Measurements from ENCODE around the gene CEP78.
A peak's percentile ranks its signal among the peaks of the same experiment; 100 is the strongest.

Gene CEP78

DNA sequence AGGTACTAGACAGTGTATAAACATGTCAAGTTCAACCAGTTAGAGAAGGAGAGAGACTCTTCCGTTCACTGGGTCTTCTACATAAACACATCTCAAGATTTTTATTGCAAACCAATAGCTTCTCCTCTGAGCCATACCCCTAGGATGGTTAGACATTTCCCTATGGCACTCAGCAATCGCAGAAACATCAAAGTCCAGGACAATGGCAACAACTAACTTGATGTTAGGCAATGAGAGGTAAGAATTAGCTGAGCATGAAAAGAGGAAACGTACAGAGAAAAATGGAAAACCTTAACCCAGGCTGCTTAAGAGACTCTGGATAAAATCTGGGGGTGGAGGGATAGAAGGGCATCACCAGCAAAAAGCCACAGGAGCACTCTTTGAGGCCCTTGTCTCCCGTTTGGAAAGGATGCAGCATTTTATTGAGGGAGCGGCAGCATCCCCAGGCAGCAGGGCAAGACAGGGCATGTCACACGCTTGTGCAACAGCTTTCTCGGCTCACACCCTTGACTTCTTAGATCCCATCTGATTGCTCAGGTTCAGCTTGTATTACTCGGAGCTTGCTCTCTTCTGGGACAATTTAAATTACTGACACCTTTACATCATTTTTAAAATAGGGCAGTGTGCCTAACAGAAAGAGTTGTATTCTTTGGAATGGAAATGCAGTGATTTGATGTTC, 52.5 kb downstream of the CEP78 start:
- DNase-seq, result no peak

GRCh38 chr9:78289474-78289873, 53.6 kb downstream of the CEP78 start:
- DNase-seq, result no peak

GRCh38 chr9:78291240-78291925, 55.5 kb downstream of the CEP78 start:
- no peak for DNase-seq

GRCh38 chr9:78292026-78292425, 56.2 kb downstream of the CEP78 start:
- no peak for DNase-seq

DNA sequence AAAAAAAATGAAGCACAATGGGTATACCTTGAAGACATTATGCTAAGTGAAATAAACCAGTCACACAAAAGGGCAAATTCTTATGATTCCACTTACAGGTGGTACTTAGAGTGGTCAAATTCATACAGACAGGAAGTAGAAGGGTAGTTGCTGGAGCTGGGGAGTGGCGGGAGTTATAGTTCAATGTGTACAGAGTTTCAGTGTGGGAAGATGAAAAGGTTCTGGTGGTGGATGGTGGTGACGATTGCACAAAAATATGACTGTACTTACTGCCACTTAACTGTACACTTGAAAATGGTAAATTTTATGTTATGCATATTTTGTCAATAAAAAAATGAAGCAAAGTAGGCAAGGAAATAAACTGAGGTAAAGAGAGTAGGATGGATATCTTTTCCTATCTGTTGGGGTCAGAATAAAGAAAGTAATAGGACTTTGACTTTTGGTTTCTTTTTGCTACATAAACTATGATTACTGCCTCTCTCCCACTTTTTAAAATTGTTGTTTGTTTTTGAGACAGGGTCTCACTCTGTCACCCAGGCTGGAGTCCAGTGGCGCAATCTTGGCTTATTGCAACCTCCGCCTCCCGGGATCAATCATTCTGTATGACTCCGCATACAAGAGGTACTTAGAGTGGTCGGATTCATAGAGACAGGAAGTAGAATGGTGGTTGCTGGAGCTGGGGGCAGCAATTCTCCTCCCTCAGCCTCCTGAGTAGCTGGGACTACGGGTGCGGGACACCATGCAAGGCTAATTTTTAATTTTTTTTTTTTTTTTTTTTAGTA, 57.0 kb downstream of the CEP78 start:
- DNase-seq, result no peak

- DNase-seq, result no peak
These were observed 58.7 kb downstream of the CEP78 start for GRCh38 chr9:78294290-78295176.

GRCh38 chr9:78295177-78295575, 59.3 kb downstream of the CEP78 start:
- DNase-seq, result no peak

- DNase-seq, result no peak
These were observed 59.9 kb downstream of the CEP78 start for GRCh38 chr9:78295731-78296130.

GRCh38 chr9:78296201-78296892, 60.5 kb downstream of the CEP78 start:
- DNase-seq, result no peak

GRCh38 chr9:78296893-78297671, 61.2 kb downstream of the CEP78 start, which contains the start of gene PSAT1:
Gene PSAT1 (plus strand): TSS chr9:78297125. CDS start chr9:78297211, 86 bp downstream.
- DNase-seq, result peak; percentile 68

DNA sequence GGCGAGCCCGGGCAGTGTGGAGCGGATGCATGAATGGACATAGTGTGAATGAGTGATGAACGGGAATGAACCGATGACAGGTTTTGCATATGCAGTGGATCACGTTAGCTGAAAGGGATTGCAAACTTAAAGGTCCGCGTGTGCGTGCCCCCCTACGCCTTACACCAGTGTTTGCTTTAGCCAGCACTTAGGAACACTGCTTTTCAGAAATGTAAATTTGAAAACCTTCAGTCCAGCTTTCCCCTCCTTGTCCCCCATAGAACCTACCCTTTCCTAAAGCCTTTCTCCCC, 61.7 kb downstream of the CEP78 start:
- no peak for DNase-seq

DNA sequence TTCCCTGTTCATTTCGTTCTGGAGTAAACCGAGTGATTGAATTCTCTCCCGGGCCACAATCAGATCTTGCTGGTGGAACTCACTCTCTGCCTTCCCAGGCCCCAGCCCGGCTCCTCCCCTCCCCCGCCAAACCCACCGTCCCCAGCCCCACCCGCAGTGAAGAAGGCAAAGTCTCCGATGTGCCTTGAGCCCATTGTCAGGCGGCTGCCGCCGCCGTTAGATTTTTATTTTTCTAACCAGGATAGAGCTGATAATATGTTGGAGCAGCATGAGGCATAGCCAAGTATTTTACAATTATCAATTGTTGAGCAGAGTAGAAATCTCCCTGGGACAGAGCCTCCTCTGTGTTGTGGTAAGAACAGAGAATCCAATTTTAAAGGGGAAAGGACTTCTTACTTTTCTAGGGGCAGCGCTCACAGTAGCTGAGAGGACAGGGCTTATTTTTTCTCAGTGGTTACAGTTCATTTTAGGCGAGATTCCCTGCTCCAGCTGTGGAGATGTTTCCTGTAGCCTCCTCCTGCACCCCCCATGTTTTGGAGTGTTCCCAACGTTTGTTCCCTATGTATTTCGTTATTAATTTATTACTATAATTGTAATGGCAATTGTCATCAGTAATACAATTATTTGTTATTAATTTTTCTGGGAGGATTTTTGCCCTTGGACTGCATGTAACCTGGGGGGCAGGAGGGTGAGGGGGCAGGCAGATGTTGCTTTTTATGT, 62.3 kb downstream of the CEP78 start:
- no peak for DNase-seq

DNA sequence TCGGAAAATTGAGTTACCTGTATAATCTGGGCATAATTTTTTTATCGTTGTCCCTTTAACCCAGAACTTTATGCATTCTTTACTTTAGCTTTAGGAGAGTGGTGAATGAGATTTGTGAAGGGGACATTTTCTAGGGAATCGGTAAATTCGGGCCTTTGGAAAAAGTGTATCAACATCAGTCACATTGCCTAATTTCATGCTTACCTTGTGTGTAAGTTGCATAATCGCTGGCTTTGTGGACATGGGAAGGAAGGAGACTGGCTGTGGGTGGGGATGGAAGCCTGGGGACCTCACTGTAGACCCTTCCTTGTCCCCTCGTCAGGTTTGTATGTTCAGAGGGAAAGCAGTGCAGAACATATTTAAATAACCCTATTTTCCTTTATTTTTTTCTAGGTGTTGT, 64.3 kb downstream of the CEP78 start:
- DNase-seq, result no peak

DNA sequence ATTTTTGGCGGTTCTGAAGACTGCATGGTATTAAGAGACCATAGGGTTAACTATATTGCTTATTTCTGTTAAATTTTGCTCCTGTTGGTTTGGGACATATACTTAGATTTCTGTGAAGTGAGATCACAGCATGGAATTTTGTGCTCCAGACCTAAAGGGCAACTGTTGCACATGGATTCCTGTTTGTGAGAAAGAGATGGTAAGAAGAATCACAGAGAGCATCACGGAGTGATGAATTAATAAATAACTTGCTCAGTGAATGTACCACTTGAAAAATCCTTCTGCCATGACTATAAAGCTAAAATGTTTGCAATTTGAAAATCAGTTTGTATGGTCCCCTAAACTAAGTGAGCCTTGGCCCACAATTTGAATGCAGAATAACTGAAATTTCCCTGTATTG, 65.6 kb downstream of the CEP78 start:
- no peak for DNase-seq

GRCh38 chr9:78303377-78304062, 67.6 kb downstream of the CEP78 start:
- no peak for DNase-seq

GRCh38 chr9:78304357-78304756, 68.5 kb downstream of the CEP78 start:
- DNase-seq, result no peak

DNA sequence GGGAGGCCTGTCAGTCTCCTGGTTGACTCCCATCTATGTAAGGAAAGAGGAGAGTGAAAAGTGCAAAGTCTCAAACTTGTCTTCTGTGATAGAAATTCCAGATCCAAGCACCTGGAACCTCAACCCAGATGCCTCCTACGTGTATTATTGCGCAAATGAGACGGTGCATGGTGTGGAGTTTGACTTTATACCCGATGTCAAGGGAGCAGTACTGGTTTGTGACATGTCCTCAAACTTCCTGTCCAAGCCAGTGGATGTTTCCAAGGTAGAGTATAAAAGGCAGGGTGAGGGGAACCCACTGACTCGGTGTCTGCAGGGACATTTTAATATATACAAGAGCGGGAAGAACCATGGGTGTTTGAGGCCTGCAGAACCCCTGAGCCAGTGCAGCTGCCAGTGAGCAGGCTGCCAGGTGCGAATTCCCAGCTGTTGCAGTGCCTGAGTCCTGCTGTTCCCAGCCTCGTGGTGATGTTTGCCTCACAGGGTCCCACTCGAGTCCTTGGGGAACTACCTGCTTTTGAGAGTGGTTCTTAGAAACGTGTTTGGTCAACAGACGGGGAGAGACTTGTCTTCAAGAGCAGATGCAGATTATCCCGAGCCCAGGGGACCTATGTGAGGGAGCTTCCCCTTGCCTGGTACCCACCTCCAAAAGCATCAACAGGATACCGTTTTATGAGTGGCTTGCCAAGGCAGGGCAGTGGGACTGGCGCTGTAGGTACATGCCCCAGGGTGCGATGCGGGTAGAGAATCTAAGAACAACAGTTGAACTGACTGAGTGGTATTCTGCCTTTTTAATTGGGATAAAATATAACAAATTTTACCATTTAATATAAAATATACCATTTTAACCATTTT, 70.6 kb downstream of the CEP78 start:
- no peak for DNase-seq

DNA sequence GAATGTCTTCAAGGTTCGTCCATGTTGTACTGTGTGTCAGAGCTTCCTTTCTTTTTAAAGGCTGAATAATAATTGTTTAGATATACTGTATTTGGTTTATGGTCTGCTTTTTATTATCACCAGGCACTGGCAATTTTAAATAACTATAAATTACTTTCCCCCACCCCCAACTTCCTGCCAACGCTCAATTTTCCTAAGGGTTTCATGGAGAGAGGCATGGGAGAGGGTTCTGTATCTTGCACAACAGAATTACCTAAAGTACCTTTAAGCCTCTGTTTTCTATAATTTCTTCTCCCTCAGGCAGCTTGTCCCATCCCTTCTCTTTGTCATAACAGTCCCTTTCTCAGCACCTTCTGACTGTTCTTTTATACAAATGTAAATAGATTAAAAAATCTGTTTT, 71.5 kb downstream of the CEP78 start:
- DNase-seq, result no peak

- DNase-seq, result no peak
These were observed 73.2 kb downstream of the CEP78 start for GRCh38 chr9:78309066-78309465.
